ENCODE results near the gene CAPN11.
"Not testable (repeated sequence)": the region's sequence is repeated elsewhere in the genome, so short reads cannot be mapped to it uniquely, and the experiment has no call there.

Gene CAPN11

GRCh38 chr6:44186635-44187025 lies 28.0 kb downstream of the CAPN11 start:
- H3K27ac ChIP-seq (ENCODE audit: low read length), result no peak overlapping the region
- no peaks in the 10 kb centered on the region for H3K9me3 ChIP-seq (ENCODE audit: control insufficient read depth in 1 of 2, low read length in 2 of 2)
- no peak overlapping the region for H3K4me3 ChIP-seq (ENCODE audit: low read depth in 1 of 2, low read length in 2 of 2)
- H3K4me1 ChIP-seq (ENCODE audit: control insufficient read depth in 1 of 2, insufficient read depth in 2 of 2, low read length in 2 of 2), result no peaks in the 10 kb centered on the region
- no peaks in the 10 kb centered on the region for H3K27me3 ChIP-seq (ENCODE audit: low read depth, low read length)
- no peaks in the 10 kb centered on the region for H3K36me3 ChIP-seq (ENCODE audit: control insufficient read depth in 1 of 2, insufficient read depth in 2 of 2, low read length in 2 of 2)

GRCh38 chr6:44188819-44189218 lies 30.2 kb downstream of the CAPN11 start:
- Histone ChIP-seq H3K9me3 (ENCODE audit: control insufficient read depth in 1 of 2, low read length in 2 of 2) (no peaks in the 10 kb centered on the region), H3K4me3 (ENCODE audit: low read depth in 1 of 2, low read length in 2 of 2) (no peak overlapping the region), H3K4me1 (ENCODE audit: control insufficient read depth in 1 of 2, insufficient read depth in 2 of 2, low read length in 2 of 2) (no peaks in the 10 kb centered on the region), H3K36me3 (ENCODE audit: control insufficient read depth in 1 of 2, insufficient read depth in 2 of 2, low read length in 2 of 2) (no peaks in the 10 kb centered on the region), H3K27ac (ENCODE audit: low read length) (no peak overlapping the region), H3K27me3 (ENCODE audit: low read depth, low read length) (no peaks in the 10 kb centered on the region)

GRCh38 chr6:44189257-44189656 lies 30.6 kb downstream of the CAPN11 start:
- H3K36me3 ChIP-seq (ENCODE audit: control insufficient read depth in 1 of 2, insufficient read depth in 2 of 2, low read length in 2 of 2), result no peaks in the 10 kb centered on the region
- H3K4me1 ChIP-seq (ENCODE audit: control insufficient read depth in 1 of 2, insufficient read depth in 2 of 2, low read length in 2 of 2), result no peaks in the 10 kb centered on the region
- no peak overlapping the region for H3K27ac ChIP-seq (ENCODE audit: low read length)
- no peak overlapping the region for H3K4me3 ChIP-seq (ENCODE audit: low read depth in 1 of 2, low read length in 2 of 2)
- H3K9me3 ChIP-seq (ENCODE audit: control insufficient read depth in 1 of 2, low read length in 2 of 2), result no peaks in the 10 kb centered on the region
- H3K27me3 ChIP-seq (ENCODE audit: low read depth, low read length), result no peaks in the 10 kb centered on the region

GRCh38 chr6:44190715-44191114 lies 32.1 kb downstream of the CAPN11 start:
- H3K27me3 ChIP-seq (ENCODE audit: low read depth, low read length), result no peaks in the 10 kb centered on the region
- H3K9me3 ChIP-seq (ENCODE audit: control insufficient read depth in 1 of 2, low read length in 2 of 2), result no peaks in the 10 kb centered on the region
- no peaks in the 10 kb centered on the region for H3K4me1 ChIP-seq (ENCODE audit: control insufficient read depth in 1 of 2, insufficient read depth in 2 of 2, low read length in 2 of 2)
- no peak overlapping the region for H3K4me3 ChIP-seq (ENCODE audit: low read depth in 1 of 2, low read length in 2 of 2)
- no peak overlapping the region for H3K27ac ChIP-seq (ENCODE audit: low read length)
- H3K36me3 ChIP-seq (ENCODE audit: control insufficient read depth in 1 of 2, insufficient read depth in 2 of 2, low read length in 2 of 2), result no peaks in the 10 kb centered on the region

- peak overlapping the region in 1 of 2 donors; percentile 26 for H3K4me3 ChIP-seq (ENCODE audit: low read depth in 1 of 2, low read length in 2 of 2)
- no peaks in the 10 kb centered on the region for H3K27me3 ChIP-seq (ENCODE audit: low read depth, low read length)
- H3K27ac ChIP-seq (ENCODE audit: low read length), result no peak overlapping the region
- no peaks in the 10 kb centered on the region for H3K9me3 ChIP-seq (ENCODE audit: control insufficient read depth in 1 of 2, low read length in 2 of 2)
- H3K4me1 ChIP-seq (ENCODE audit: control insufficient read depth in 1 of 2, insufficient read depth in 2 of 2, low read length in 2 of 2), result no peaks in the 10 kb centered on the region
- no peaks in the 10 kb centered on the region for H3K36me3 ChIP-seq (ENCODE audit: control insufficient read depth in 1 of 2, insufficient read depth in 2 of 2, low read length in 2 of 2)
Observed at GRCh38 chr6:44192428-44193041, 33.9 kb downstream of the CAPN11 start.

GRCh38 chr6:44193307-44193910 lies 34.8 kb downstream of the CAPN11 start:
- Histone ChIP-seq H3K36me3 (ENCODE audit: control insufficient read depth in 1 of 2, insufficient read depth in 2 of 2, low read length in 2 of 2) (no peaks in the 10 kb centered on the region), H3K27me3 (ENCODE audit: low read depth, low read length) (no peaks in the 10 kb centered on the region), H3K27ac (ENCODE audit: low read length) (no peak overlapping the region), H3K9me3 (ENCODE audit: control insufficient read depth in 1 of 2, low read length in 2 of 2) (no peaks in the 10 kb centered on the region), H3K4me3 (ENCODE audit: low read depth in 1 of 2, low read length in 2 of 2) (no peak overlapping the region), H3K4me1 (ENCODE audit: control insufficient read depth in 1 of 2, insufficient read depth in 2 of 2, low read length in 2 of 2) (no peaks in the 10 kb centered on the region)

- Histone ChIP-seq H3K27me3 (ENCODE audit: low read depth, low read length) (no peaks in the 10 kb centered on the region), H3K4me1 (ENCODE audit: control insufficient read depth in 1 of 2, insufficient read depth in 2 of 2, low read length in 2 of 2) (no peaks in the 10 kb centered on the region), H3K27ac (ENCODE audit: low read length) (no peak overlapping the region), H3K9me3 (ENCODE audit: control insufficient read depth in 1 of 2, low read length in 2 of 2) (no peaks in the 10 kb centered on the region), H3K4me3 (ENCODE audit: low read depth in 1 of 2, low read length in 2 of 2) (no peak overlapping the region), H3K36me3 (ENCODE audit: control insufficient read depth in 1 of 2, insufficient read depth in 2 of 2, low read length in 2 of 2) (no peaks in the 10 kb centered on the region)
Observed at GRCh38 chr6:44194326-44194725, 35.7 kb downstream of the CAPN11 start.

- not testable (repeated sequence) for H3K4me3 ChIP-seq (ENCODE audit: low read depth in 1 of 2, low read length in 2 of 2); H3K27ac ChIP-seq (ENCODE audit: low read length); H3K27me3 ChIP-seq (ENCODE audit: low read depth, low read length); H3K36me3 ChIP-seq (ENCODE audit: control insufficient read depth in 1 of 2, insufficient read depth in 2 of 2, low read length in 2 of 2); H3K4me1 ChIP-seq (ENCODE audit: control insufficient read depth in 1 of 2, insufficient read depth in 2 of 2, low read length in 2 of 2); H3K9me3 ChIP-seq (ENCODE audit: control insufficient read depth in 1 of 2, low read length in 2 of 2)
Observed at GRCh38 chr6:44196351-44196750, 37.7 kb downstream of the CAPN11 start.

- Histone ChIP-seq H3K4me3 (ENCODE audit: low read depth in 1 of 2, low read length in 2 of 2) (no peak overlapping the region), H3K36me3 (ENCODE audit: control insufficient read depth in 1 of 2, insufficient read depth in 2 of 2, low read length in 2 of 2) (no peaks in the 10 kb centered on the region), H3K9me3 (ENCODE audit: control insufficient read depth in 1 of 2, low read length in 2 of 2) (no peaks in the 10 kb centered on the region), H3K4me1 (ENCODE audit: control insufficient read depth in 1 of 2, insufficient read depth in 2 of 2, low read length in 2 of 2) (no peaks in the 10 kb centered on the region), H3K27ac (ENCODE audit: low read length) (no peak overlapping the region), H3K27me3 (ENCODE audit: low read depth, low read length) (no peaks in the 10 kb centered on the region)
Observed at GRCh38 chr6:44198684-44199083, 40.1 kb downstream of the CAPN11 start.

GRCh38 chr6:44199883-44200282 lies 41.3 kb downstream of the CAPN11 start:
- Histone ChIP-seq H3K27ac (ENCODE audit: low read length) (no peak overlapping the region), H3K36me3 (ENCODE audit: control insufficient read depth in 1 of 2, insufficient read depth in 2 of 2, low read length in 2 of 2) (no peaks in the 10 kb centered on the region)

GRCh38 chr6:44201200-44201599 lies 42.6 kb downstream of the CAPN11 start:
- H3K4me3 ChIP-seq (ENCODE audit: low read depth in 1 of 2, low read length in 2 of 2), result no peak overlapping the region
- no peaks in the 10 kb centered on the region for H3K9me3 ChIP-seq (ENCODE audit: control insufficient read depth in 1 of 2, low read length in 2 of 2)
- H3K27ac ChIP-seq (ENCODE audit: low read length), result no peak overlapping the region
- no peaks in the 10 kb centered on the region for H3K4me1 ChIP-seq (ENCODE audit: control insufficient read depth in 1 of 2, insufficient read depth in 2 of 2, low read length in 2 of 2)
- no peaks in the 10 kb centered on the region for H3K36me3 ChIP-seq (ENCODE audit: control insufficient read depth in 1 of 2, insufficient read depth in 2 of 2, low read length in 2 of 2)
- H3K27me3 ChIP-seq (ENCODE audit: low read depth, low read length), result no peaks in the 10 kb centered on the region

More at GRCh38 chr6:44199883-44200282, 41.3 kb downstream of the CAPN11 start:
- no peaks in the 10 kb centered on the region for H3K27me3 ChIP-seq (ENCODE audit: low read depth, low read length)
- no peaks in the 10 kb centered on the region for H3K4me1 ChIP-seq (ENCODE audit: control insufficient read depth in 1 of 2, insufficient read depth in 2 of 2, low read length in 2 of 2)
- H3K4me3 ChIP-seq (ENCODE audit: low read depth in 1 of 2, low read length in 2 of 2), result no peak overlapping the region
- no peaks in the 10 kb centered on the region for H3K9me3 ChIP-seq (ENCODE audit: control insufficient read depth in 1 of 2, low read length in 2 of 2)
